Measurements from ENCODE around the gene LAMB2.

The LAMB2 gene

GRCh38 chr3:49132437-49133225, at the start of gene LAMB2:
TSS of gene LAMB2 (minus strand) at chr3:49133050. CDS start at chr3:49132867, 183 bp downstream.
- no peak for DNase-seq

- DNase-seq = no peak
Observed at GRCh38 chr3:49181351-49181750, 48.5 kb upstream of the LAMB2 start.

- DNase-seq = no peak
Observed at GRCh38 chr3:49180116-49180515, 47.3 kb upstream of the LAMB2 start.

- DNase-seq = no peak
Observed at GRCh38 chr3:49177073-49177472, 44.2 kb upstream of the LAMB2 start.

GRCh38 chr3:49175530-49175929, 42.7 kb upstream of the LAMB2 start:
- no peak for DNase-seq

GRCh38 chr3:49174397-49174985, 41.6 kb upstream of the LAMB2 start:
- DNase-seq = no peak

GRCh38 chr3:49173792-49174170, 40.9 kb upstream of the LAMB2 start:
- no peak for DNase-seq

- no peak for DNase-seq
Observed at GRCh38 chr3:49173116-49173791, 40.4 kb upstream of the LAMB2 start.

GRCh38 chr3:49172551-49173041, 39.7 kb upstream of the LAMB2 start:
- DNase-seq = no peak

GRCh38 chr3:49171775-49172500, 39.1 kb upstream of the LAMB2 start:
- no peak for DNase-seq

- DNase-seq = peak; percentile 82
Observed at GRCh38 chr3:49171119-49171774, 38.4 kb upstream of the LAMB2 start, which contains the start of gene KLHDC8B. TSS of gene KLHDC8B (plus strand) at chr3:49171598. CDS start at chr3:49172770, 1,172 bp downstream.

- no peak for DNase-seq
Observed at GRCh38 chr3:49170744-49171118, 37.9 kb upstream of the LAMB2 start.

- DNase-seq = no peak
Observed at GRCh38 chr3:49166752-49167556, 34.1 kb upstream of the LAMB2 start.

- DNase-seq = peak; percentile 80
Observed at GRCh38 chr3:49165771-49166751, 33.2 kb upstream of the LAMB2 start, which contains the start of gene CCDC71. TSS of gene CCDC71 (minus strand) at chr3:49166331. CDS start at chr3:49164208, 2,123 bp downstream.

GRCh38 chr3:49164983-49165720, 32.3 kb upstream of the LAMB2 start:
- no peak for DNase-seq

- no peak for DNase-seq
Observed at GRCh38 chr3:49163609-49164008, 30.8 kb upstream of the LAMB2 start.

- no peak for DNase-seq
Observed at GRCh38 chr3:49162751-49163419, 30.0 kb upstream of the LAMB2 start.

- peak; percentile 13 for DNase-seq
Observed at GRCh38 chr3:49161808-49162530, 29.1 kb upstream of the LAMB2 start.

Measured in stimulated activated CD4-positive, alpha-beta T cell treated with anti-CD3 and anti-CD28 coated beads, Interleukin-1b, Interleukin-23, amount 100 ng/mL, for 48 hours (primary cell).